B cell (primary cell): Measurements from ENCODE around the gene SLC49A3. TPM values are rescaled to one million over a fixed set of nuclear protein-coding genes. Genes with fewer than 3 reads are reported as not detected.
A peak's percentile ranks its signal among the peaks of the same experiment; 100 is the strongest.

Experiments used
- ATAC-seq: fragments of 200-7000 bp; cut with Tn5 transposase; one replicate; pipeline ENCODE4 v1.10.0; 2021; ENCODE audit warnings: low read depth, mild to moderate bottlenecking, moderate number of reproducible peaks, moderate library complexity
- CTCF ChIA-PET: fragments of 350-600 bp; sonication (Branson Sonifier 250); formaldehyde crosslinking; loops from one replicate; lab custom pipeline; 2021; ENCODE audit warnings: antibody characterized with exemption, inconsistent platforms; lab: Charles Lee
- POLR2A ChIA-PET: fragments of 350-600 bp; sonication (Branson Sonifier 250); formaldehyde crosslinking; loops from one replicate; lab custom pipeline; 2021; ENCODE audit warnings: antibody characterized with exemption; lab: Charles Lee
- DNase-seq: peaks from one replicate; pipeline ENCODE4 v3.0.0; 2013
- H2AFZ ChIP-seq: 2 replicates; pipeline ENCODE4 v1.6.1; 2012; ENCODE audit warnings: mild to moderate bottlenecking, low read depth, low read length; ENCODE audit not compliant: insufficient read depth, poor library complexity, severe bottlenecking
- H3K27ac ChIP-seq, 2 donors: 1 replicate in 1 of 2; 2 replicates in 1 of 2; pipeline ENCODE4 v1.5.1; 2012 to 2013; ENCODE audit warnings: low read length in 2 of 2, mild to moderate bottlenecking in 2 of 2, moderate library complexity in 1 of 2
- H3K27me3 ChIP-seq, 4 experiments: fragments of 200-600 bp in 1 of 4; sonication (generic) in 1 of 4; replicated peaks in 1 of 4; 1 replicate in 2 of 4; 2 replicates in 2 of 4; pipeline versions ENCODE4 v1.6.1 to v1.7.0; 2013 to 2016; ENCODE audit warnings: low read length in 3 of 4, mild to moderate bottlenecking in 2 of 4, mixed read lengths in 1 of 4, moderate library complexity in 1 of 4; ENCODE audit not compliant: insufficient read depth in 4 of 4, control insufficient read depth in 3 of 4; ENCODE audit errors: control extremely low read depth in 1 of 4
- H3K36me3 ChIP-seq, 2 experiments: replicated peaks in 1 of 2; 1 replicate in 1 of 2; 2 replicates in 1 of 2; pipeline versions ENCODE4 v1.6.1 to v1.7.1; 2013; ENCODE audit warnings: low read length in 1 of 2; ENCODE audit not compliant: insufficient read depth in 2 of 2, control insufficient read depth in 1 of 2; ENCODE audit errors: control extremely low read depth in 1 of 2, extremely low read depth in 1 of 2
- H3K4me1 ChIP-seq, 2 donors: fragments of 200-600 bp in 1 of 2; sonication (generic) in 1 of 2; 1 replicate in 1 of 2; 2 replicates in 1 of 2; pipeline versions ENCODE4 v1.5.1 to v1.6.1; 2013 to 2017; ENCODE audit warnings: low read length in 2 of 2; ENCODE audit not compliant: control insufficient read depth in 2 of 2, insufficient read depth in 2 of 2
- H3K4me2 ChIP-seq: replicated peaks from 2 replicates; pipeline ENCODE3; 2012; ENCODE audit warnings: mild to moderate bottlenecking, low read depth, low read length; ENCODE audit not compliant: poor library complexity, severe bottlenecking
- H3K4me3 ChIP-seq, 5 experiments: fragments of 200-600 bp in 1 of 5; sonication (generic) in 1 of 5; 1 replicate in 3 of 5; 2 replicates in 2 of 5; pipeline versions ENCODE4 v1.5.1 to v1.7.0; 2011 to 2016; ENCODE audit warnings: low read length in 4 of 5, mild to moderate bottlenecking in 4 of 5, low read depth in 2 of 5, control low read depth in 1 of 5, moderate library complexity in 1 of 5; ENCODE audit not compliant: insufficient read depth in 1 of 5; ENCODE audit errors: control extremely low read depth in 1 of 5, extremely low read depth in 1 of 5
- H3K79me2 ChIP-seq: fragments of 200-600 bp; sonication (generic); one replicate; pipeline ENCODE4 v1.6.0; 2016; ENCODE audit warnings: low read length; ENCODE audit not compliant: control insufficient read depth, insufficient read depth
- H3K9ac ChIP-seq: fragments of 200-600 bp; sonication (generic); 2 replicates; pipeline ENCODE4 v1.6.1; 2017; ENCODE audit warnings: mild to moderate bottlenecking, low read length, moderate library complexity
- H3K9me3 ChIP-seq, 3 donors: one replicate each; pipeline versions ENCODE4 v1.6.1 to v1.7.1; 2013; ENCODE audit warnings: low read length in 2 of 3; ENCODE audit not compliant: control insufficient read depth in 2 of 3, insufficient read depth in 1 of 3; ENCODE audit errors: control extremely low read depth in 1 of 3
- H4K20me1 ChIP-seq: 2 replicates; pipeline ENCODE4 v1.6.0; 2012; ENCODE audit warnings: mild to moderate bottlenecking, low read length; ENCODE audit not compliant: insufficient read depth, control insufficient read depth, poor library complexity, severe bottlenecking
- H3K27ac Mint-ChIP-seq: one replicate; pipeline ENCODE4 v1.8.0; 2021; ENCODE audit warnings: mixed read lengths
- H3K27me3 Mint-ChIP-seq: one replicate; pipeline ENCODE4 v1.8.0; 2021; ENCODE audit warnings: mixed read lengths
- H3K4me1 Mint-ChIP-seq: one replicate; pipeline ENCODE4 v1.8.0; 2021; ENCODE audit warnings: mixed read lengths
- H3K4me3 Mint-ChIP-seq: one replicate; pipeline ENCODE4 v1.8.0; 2021; ENCODE audit warnings: mixed read lengths
- H3K9me3 Mint-ChIP-seq: one replicate; pipeline ENCODE4 v1.8.0; 2022; ENCODE audit warnings: mixed read lengths; ENCODE audit not compliant: insufficient read depth
- CTCF ChIP-seq: fragments of 200-600 bp; IDR thresholded peaks from one replicate; pipeline ENCODE4 v1.8.0; 2022; ENCODE audit warnings: antibody characterized with exemption, mild to moderate bottlenecking
- EZH2 ChIP-seq: IDR thresholded peaks from 2 replicates; pipeline ENCODE4 v1.6.1; 2012; ENCODE audit warnings: borderline replicate concordance, low read depth, mild to moderate bottlenecking, moderate library complexity, low read length; ENCODE audit not compliant: insufficient read depth, poor library complexity, severe bottlenecking
- WGBS: methylation state at CpG from one replicate; pipeline ENCODE4 v1.1.5; 2013; ENCODE audit warnings: missing lambda C conversion rate; ENCODE audit not compliant: insufficient coverage; 5-methylcytosine and 5-hydroxymethylcytosine counted together
- intact Hi-C: fragments of 100-400 bp; cut with micrococcal nuclease; formaldehyde crosslinking; loops from one replicate; pipeline ENCODE4 v1.10.0; 2022
- polyA plus RNA-seq: library from polyadenylated mRNA; depleted of rRNA; stranded (reverse); fragments of >200 nt; gene quantifications from 2 replicates; pipeline ENCODE4 v1.2.3, GENCODE V29; 2012
- total RNA-seq, 2 donors: library from RNA; stranded (reverse); fragments of 120-200 nt in 1 of 2; gene quantifications; 1 replicate in 1 of 2; 2 replicates in 1 of 2; pipeline versions ENCODE4 v1.2.3 to v1.2.4, GENCODE V29; 2013 to 2022

Gene SLC49A3
- total and polyA plus RNA-seq, 2 donors (not counting 1 experiment from before 2014, with no cell fraction given) = 2.0 to 4.3 TPM

GRCh38 chr4:680091-680490, 8.9 kb downstream of the SLC49A3 start:
- Mint-ChIP-seq H3K27me3 (peaks cover 2% of the 10 kb centered on the region), H3K27ac (no peak overlapping the region), H3K4me3 (peak overlapping the region; percentile 71), H3K4me1 (peaks cover 35% of the 10 kb centered on the region), H3K9me3 (no peaks in the 10 kb centered on the region)
- no peaks in the 10 kb centered on the region for H3K36me3 ChIP-seq
- ChIA-PET POLR2A (no interaction called here), CTCF (no interaction called here)
- H4K20me1 ChIP-seq = no peaks in the 10 kb centered on the region
- peak overlapping the region; percentile 93 for H3K4me2 ChIP-seq
- no peak for TF ChIP-seq EZH2
- no peak for TF ChIP-seq CTCF
- H3K27me3 ChIP-seq = peaks cover 0 to 2% (median 0%) of the 10 kb centered on the region in 4 experiments
- peaks cover 0 to 10% (median 0%) of the 10 kb centered on the region in 3 donors for H3K9me3 ChIP-seq
- intact Hi-C loops = no loop called here
- ATAC-seq (no peak), DNase-seq (no peak)
- peak overlapping the region; percentile 54 for H3K9ac ChIP-seq
- H3K4me1 ChIP-seq = peaks cover 28 to 44% of the 10 kb centered on the region in 2 donors
- 95% methylated on average over 8 of the region's 9 CpGs for WGBS
- H2AFZ ChIP-seq = peak overlapping the region; percentile 76
- no peak overlapping the region for H3K27ac ChIP-seq
- peak overlapping the region in 1 of 5 experiments; percentile 53 for H3K4me3 ChIP-seq
- H3K79me2 ChIP-seq = peaks cover 5% of the 10 kb centered on the region

GRCh38 chr4:679629-680028, 9.3 kb downstream of the SLC49A3 start:
- intact Hi-C loops = loop anchor here (10.0 kb wide), 1 partner anchor 605 kb away; the partner anchor contains the start of gene MAEA
- POLR2A ChIA-PET = no interaction called here
- H3K4me1 ChIP-seq = peaks cover 32 to 48% of the 10 kb centered on the region in 2 donors
- peaks cover 0 to 10% (median 0%) of the 10 kb centered on the region in 3 donors for H3K9me3 ChIP-seq
- ATAC-seq = no peak
- H3K27me3 Mint-ChIP-seq = no peaks in the 10 kb centered on the region
- no peak overlapping the region for H3K27ac Mint-ChIP-seq
- no peaks in the 10 kb centered on the region for H3K36me3 ChIP-seq
- H3K4me3 ChIP-seq = no peak overlapping the region
- H3K4me1 Mint-ChIP-seq = peaks cover 34% of the 10 kb centered on the region
- H3K9ac ChIP-seq = no peak overlapping the region
- H3K27me3 ChIP-seq = peaks cover 0 to 2% (median 0%) of the 10 kb centered on the region in 4 experiments
- DNase-seq = no peak
- TF ChIP-seq EZH2 (no peak), CTCF (no peak)
- no peaks in the 10 kb centered on the region for H4K20me1 ChIP-seq
- 94% methylated on average over 11 of the region's 11 CpGs for WGBS
- CTCF ChIA-PET = no interaction called here
- H3K9me3 Mint-ChIP-seq = no peaks in the 10 kb centered on the region
- H3K4me2 ChIP-seq = no peak overlapping the region
- peaks cover 10% of the 10 kb centered on the region for H3K79me2 ChIP-seq
- H2AFZ ChIP-seq = no peak overlapping the region
- H3K4me3 Mint-ChIP-seq = peak overlapping the region; percentile 26
- H3K27ac ChIP-seq = no peak overlapping the region
